A549 (cell line): ENCODE data around the gene PPIF. TPM values are rescaled to one million over a fixed set of nuclear protein-coding genes. Genes with fewer than 3 reads are reported as not detected.

Experiments
- ATAC-seq, 2 experiments: fragments of 200-7000 bp in 1 of 2; fragments of >200 bp in 1 of 2; cut with Nextera tagmentation in 1 of 2; cut with Tn5 transposase in 1 of 2; 3 replicates each; pipeline versions ENCODE4 v1.8.0 to v1.9.1; 2018 to 2020; ENCODE audit warnings: mild to moderate bottlenecking in 1 of 2, moderate library complexity in 1 of 2
- CTCF ChIA-PET: fragments of 300-600 bp; sonication (Branson Sonifier 250); formaldehyde crosslinking; extraction: SDS; loops from one replicate; lab custom pipeline; 2021; ENCODE audit warnings: antibody characterized with exemption, inconsistent platforms; lab: Yijun Ruan, JAX
- POLR2A ChIA-PET: fragments of 350-600 bp; formaldehyde crosslinking; extraction: SDS; loops from one replicate; lab custom pipeline; 2021; ENCODE audit warnings: antibody characterized with exemption, inconsistent platforms; lab: Yijun Ruan, JAX
- DNase-seq, 2 experiments: peaks; one replicate each; pipeline versions ENCODE4 v3.0.0 to v3.0.0-alpha.2; 2011 to 2016; ENCODE audit warnings: low read depth in 1 of 2, low spot score in 1 of 2
- FAIRE-seq: peaks from 2 replicates; lab custom pipeline; 2011; peaks lifted over from hg19 to GRCh38; lab: Jason Lieb, UNC
- H3K27ac ChIP-seq, 2 experiments: fragments of >200 bp; sonication (Bioruptor Twin); formaldehyde crosslinking; 3 replicates each; pipeline ENCODE4 v1.5.1; 2016 to 2017
- H3K4me1 ChIP-seq: fragments of >200 bp; sonication (Bioruptor Twin); formaldehyde crosslinking; 3 replicates; pipeline ENCODE4 v1.6.1; 2016
- H3K4me2 ChIP-seq: fragments of >200 bp; sonication (Bioruptor Twin); formaldehyde crosslinking; 3 replicates; pipeline ENCODE4 v1.6.1; 2016
- H3K4me3 ChIP-seq: fragments of >200 bp; sonication (Bioruptor Twin); formaldehyde crosslinking; 3 replicates; pipeline ENCODE4 v1.5.1; 2016
- H3K9me3 ChIP-seq: fragments of >200 bp; sonication (Bioruptor Twin); formaldehyde crosslinking; 3 replicates; pipeline ENCODE4 v1.6.1; 2016
- BCL3 ChIP-seq: fragments of >200 bp; sonication (Bioruptor Twin); formaldehyde crosslinking; IDR thresholded peaks from 3 replicates; pipeline ENCODE4 v1.6.1; 2016
- BHLHE40 ChIP-seq: IDR thresholded peaks from 2 replicates; pipeline ENCODE4 v1.6.1; 2012; ENCODE audit warnings: low read depth, low read length, inconsistent platforms
- CBX2 ChIP-seq: fragments of 200-600 bp; sonication (generic); IDR thresholded peaks from 2 replicates; pipeline ENCODE4 v1.6.1; 2016; ENCODE audit warnings: low read depth, mild to moderate bottlenecking, borderline replicate concordance
- CEBPB ChIP-seq, 2 experiments: fragments of >200 bp in 1 of 2; sonication (Bioruptor Twin) in 1 of 2; formaldehyde crosslinking in 1 of 2; IDR thresholded peaks; 2 replicates each; pipeline ENCODE4 v1.6.1; 2012 to 2016
- E2F6 ChIP-seq: IDR thresholded peaks from 2 replicates; pipeline ENCODE4 v1.6.1; 2012; ENCODE audit warnings: low read depth, borderline replicate concordance
- EHF ChIP-seq: fragments of 250-450 bp; sonication (Bioruptor Pico); IDR thresholded peaks from 2 replicates; pipeline ENCODE4 v1.5.0; 2020; ENCODE audit warnings: mild to moderate bottlenecking
- EP300 ChIP-seq, 2 experiments: fragments of >200 bp; sonication (Bioruptor Twin); formaldehyde crosslinking; IDR thresholded peaks; 2 replicates in 1 of 2; 3 replicates in 1 of 2; pipeline ENCODE4 v1.6.1; 2016 to 2017
- ESRRA ChIP-seq: fragments of 150-350 bp; IDR thresholded peaks from 2 replicates; pipeline ENCODE4 v1.6.1; 2014; ENCODE audit warnings: mild to moderate bottlenecking, low read length, borderline replicate concordance
- GATA3 ChIP-seq: IDR thresholded peaks from 2 replicates; pipeline ENCODE4 v1.6.1; 2012; ENCODE audit warnings: borderline replicate concordance
- HOXA7 ChIP-seq: fragments of 250-450 bp; sonication (Bioruptor Pico); IDR thresholded peaks from 2 replicates; pipeline ENCODE4 v1.5.0; 2020; ENCODE audit warnings: mild to moderate bottlenecking, moderate library complexity
- HOXB5 ChIP-seq: fragments of 250-450 bp; sonication (Bioruptor Pico); IDR thresholded peaks from 2 replicates; pipeline ENCODE4 v1.5.0; 2020; ENCODE audit warnings: mild to moderate bottlenecking, moderate library complexity
- KDM1A ChIP-seq: fragments of 200-600 bp; sonication (generic); IDR thresholded peaks from 2 replicates; pipeline ENCODE4 v1.6.1; 2016; ENCODE audit warnings: low read depth, mild to moderate bottlenecking
- KDM5A ChIP-seq: fragments of 200-600 bp; sonication (generic); IDR thresholded peaks from 2 replicates; pipeline ENCODE4 v1.6.1; 2016; ENCODE audit warnings: antibody characterized with exemption, mild to moderate bottlenecking
- MAX ChIP-seq: IDR thresholded peaks from 2 replicates; pipeline ENCODE4 v1.6.1; 2012
- NFE2L2 ChIP-seq: fragments of 150-350 bp; conservative IDR thresholded peaks from 2 replicates; pipeline ENCODE4 v1.6.1; 2014; ENCODE audit warnings: low read length
- PBX3 ChIP-seq: IDR thresholded peaks from 2 replicates; pipeline ENCODE4 v1.6.1; 2012
- POLR2AphosphoS2 ChIP-seq: conservative IDR thresholded peaks from 2 replicates; pipeline ENCODE4 v1.6.1; 2012; ENCODE audit warnings: low read length, improper control_type of control experiment, inconsistent platforms
- RARB ChIP-seq: fragments of 250-450 bp; sonication (Bioruptor Pico); IDR thresholded peaks from 2 replicates; pipeline ENCODE4 v1.8.0; 2021; ENCODE audit warnings: mild to moderate bottlenecking, moderate library complexity
- REST ChIP-seq: fragments of 200-600 bp; sonication (generic); IDR thresholded peaks from 2 replicates; pipeline ENCODE4 v1.6.1; 2016; ENCODE audit warnings: antibody characterized with exemption, mild to moderate bottlenecking, moderate library complexity
- RNF2 ChIP-seq: fragments of 200-600 bp; sonication (generic); IDR thresholded peaks from 2 replicates; pipeline ENCODE4 v1.6.1; 2016; ENCODE audit warnings: low read depth, mild to moderate bottlenecking, antibody characterized with exemption, moderate library complexity, borderline replicate concordance
- SMC3 ChIP-seq: fragments of >200 bp; sonication (Bioruptor Twin); formaldehyde crosslinking; IDR thresholded peaks from 3 replicates; pipeline ENCODE4 v1.6.1; 2018; ENCODE audit warnings: inconsistent platforms
- SREBF2 ChIP-seq: fragments of 450-650 bp; IDR thresholded peaks from 2 replicates; pipeline ENCODE4 v1.6.1; 2014; ENCODE audit warnings: mild to moderate bottlenecking, moderate library complexity
- TP53 ChIP-seq: fragments of 250-450 bp; sonication (Bioruptor Pico); IDR thresholded peaks from 2 replicates; pipeline ENCODE4 v1.5.0; 2021; ENCODE audit warnings: mild to moderate bottlenecking, moderate library complexity
- ZNF302 ChIP-seq: fragments of 250-450 bp; sonication (Bioruptor Pico); IDR thresholded peaks from 2 replicates; pipeline ENCODE4 v1.9.0; 2021; ENCODE audit warnings: inconsistent platforms, mild to moderate bottlenecking, moderate library complexity
- ZSCAN20 ChIP-seq: fragments of 250-450 bp; sonication (Bioruptor Pico); IDR thresholded peaks from 2 replicates; pipeline ENCODE4 v1.8.0; 2022; ENCODE audit warnings: mild to moderate bottlenecking, moderate library complexity
- WGBS: methylation state at CpG from one replicate; pipeline ENCODE4 v1.1.6; 2017; ENCODE audit errors: missing lambda C conversion rate; 5-methylcytosine and 5-hydroxymethylcytosine counted together
- polyA plus RNA-seq, 4 experiments: library from polyadenylated mRNA; depleted of rRNA in 3 of 4; stranded (reverse); fragments of >200 nt; fragmentation: RNase III in 1 of 4; extraction: RNeasy Plus Mini Kit Qiagen cat#74134 plus additional on column Dnase treatment in 1 of 4; gene quantifications; 2 replicates in 3 of 4; 3 replicates in 1 of 4; pipeline ENCODE4 v1.2.3, GENCODE V29; 2011 to 2017

The PPIF gene
- polyA plus RNA-seq, 2 of the 4 experiments (the other 2 are of a cell fraction), result 44.8 to 75.0 TPM

GRCh38 chr10:79334573-79334972 is 12.7 kb upstream of the PPIF start:
- TF ChIP-seq GATA3 (no peak), E2F6 (no peak), NFE2L2 (no peak), EHF (CRISPR knock-in tag) (no peak), ZNF302 (CRISPR knock-in tag) (no peak), MAX (no peak), SREBF2 (no peak), HOXA7 (CRISPR knock-in tag) (no peak), CBX2 (no peak), TP53 (no peak), ZSCAN20 (CRISPR knock-in tag) (no peak), HOXB5 (CRISPR knock-in tag) (no peak), POLR2AphosphoS2 (no peak), REST (no peak)
- TF ChIP-seq, all 56 proteins: peak for 0
- Histone ChIP-seq H3K27ac (no peak overlapping the region), H3K4me3 (no peak overlapping the region), H3K4me1 (peaks cover 8% of the 10 kb centered on the region; the same call in 2 of the 3 replicates), H3K9me3 (0 out of 3 replicates have a peak, but pooled peaks cover 2% of the 10 kb centered on the region), H3K4me2 (no peak overlapping the region)
- 83% methylated on average over 2 of the region's 2 CpGs for WGBS
- no peak for ATAC-seq
- POLR2A ChIA-PET, result no interaction called here
- no peak for DNase-seq
- CTCF ChIA-PET, result interaction anchor here (0.6 to 6.2 kb wide), 4 partner anchors 11 to 732 kb away, joined by 3 to 37 read pairs (median 4); partner anchors contain the start of gene PPIF
- FAIRE-seq, result no peak

GRCh38 chr10:79335094-79335469 is 12.2 kb upstream of the PPIF start:
- FAIRE-seq (no peak), ATAC-seq (no peak), DNase-seq (no peak)
- H3K4me3 ChIP-seq, result no peak overlapping the region
- TF ChIP-seq EP300 (IDR thresholded peaks at IDR 0.05), result no peak
- TF ChIP-seq E2F6, result no peak
- no peak for TF ChIP-seq ESRRA
- no peak for TF ChIP-seq RARB (CRISPR knock-in tag)
- TF ChIP-seq KDM1A, result no peak
- TF ChIP-seq RNF2, result no peak
- no peak for TF ChIP-seq SMC3
- TF ChIP-seq CEBPB (IDR thresholded peaks at IDR 0.05), result no peak
- TF ChIP-seq KDM5A, result no peak
- TF ChIP-seq HOXA7 (CRISPR knock-in tag), result no peak
- no peak for TF ChIP-seq BHLHE40
- TF ChIP-seq HOXB5 (CRISPR knock-in tag), result no peak
- TF ChIP-seq PBX3, result no peak
- TF ChIP-seq BCL3, result no peak
- no peak for TF ChIP-seq MAX
- 0 out of 3 replicates have a peak, but pooled peaks cover 2% of the 10 kb centered on the region for H3K9me3 ChIP-seq
- H3K4me2 ChIP-seq, result no peak overlapping the region
- H3K27ac ChIP-seq, result no peak overlapping the region; a peak in 1 of 6 replicates
- WGBS, result 78% methylated on average over 2 of the region's 2 CpGs
- CTCF ChIA-PET, result interaction anchor here (0.5 to 6.2 kb wide), 4 partner anchors 11 to 600 kb away, joined by 3 to 37 read pairs (median 4); partner anchors contain the start of gene PPIF
- H3K4me1 ChIP-seq, result peaks cover 8% of the 10 kb centered on the region; the same call in 2 of the 3 replicates
- POLR2A ChIA-PET, result no interaction called here
